Measurements from ENCODE around the gene EXOC6B.

- TF ChIP-seq POLR2A (IDR thresholded peaks at IDR 0.05) (no peak), POLR2AphosphoS5 (IDR thresholded peaks at IDR 0.05) (peak; percentile 12), CTCF (IDR thresholded peaks at IDR 0.05) (no peak)
These were observed 553.8 kb downstream of the EXOC6B start for GRCh38 chr2:72271766-72272641.

Measured in prostate gland (tissue), 2 donors.